NCI-H510A (cell line): Measurements from ENCODE around the gene BLACAT1.

Experiments
- DNase-seq: peaks from one replicate; lab custom pipeline; 2025; lab: John Stamatoyannopoulos, UW

BLACAT1 gene

GRCh38 chr1:205454903-205455335 is 926 bp downstream of the BLACAT1 start:
- DNase-seq = no peak

DNA sequence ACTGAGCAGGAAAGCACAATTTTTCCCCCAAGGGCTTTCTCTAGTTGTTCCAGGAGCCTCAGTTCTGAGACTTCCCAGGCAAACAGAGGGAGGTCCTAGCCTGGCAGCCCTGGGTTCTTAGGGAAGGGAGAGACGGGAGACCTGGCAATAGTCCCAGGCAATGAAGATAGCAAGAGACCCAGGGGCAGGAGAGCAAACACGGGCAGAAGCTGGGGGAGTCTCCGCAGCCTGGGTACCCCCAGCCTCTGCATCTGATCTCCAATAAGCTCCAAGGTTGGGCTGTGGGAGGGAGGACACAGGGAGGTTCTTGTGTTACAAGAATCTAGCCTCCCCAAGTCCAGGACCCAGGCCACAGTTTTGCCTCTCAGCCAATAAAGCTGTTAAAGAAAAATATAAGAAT is 2.4 kb downstream of the BLACAT1 start:
- DNase-seq = no peak

GRCh38 chr1:205452933-205453332 is 2.9 kb downstream of the BLACAT1 start:
- no peak for DNase-seq

- DNase-seq = no peak
These were observed 3.5 kb downstream of the BLACAT1 start for GRCh38 chr1:205452364-205452763.

DNA sequence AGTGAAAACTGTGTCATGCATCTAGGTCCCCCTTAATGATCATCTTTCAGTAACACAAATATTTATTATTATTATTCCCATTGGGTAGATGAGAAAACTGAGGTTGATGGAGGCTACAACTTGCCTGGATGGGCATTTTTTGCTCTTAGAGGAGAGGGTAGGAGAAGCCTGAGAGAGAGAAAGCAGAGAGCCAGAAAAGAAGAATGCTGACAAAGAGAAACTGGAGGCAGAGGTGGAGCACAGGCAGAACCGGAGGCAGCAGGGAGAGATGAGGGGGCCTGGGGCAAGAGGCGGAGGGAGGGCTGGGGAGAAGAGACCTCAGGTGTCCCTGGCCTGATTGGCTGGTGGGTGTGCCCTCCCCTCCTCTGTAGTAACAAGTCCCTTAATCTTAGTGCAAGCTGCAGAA is 4.1 kb downstream of the BLACAT1 start:
- DNase-seq = no peak

- no peak for DNase-seq
These were observed 4.6 kb downstream of the BLACAT1 start for GRCh38 chr1:205451202-205451601.

- peak; percentile 48 for DNase-seq
These were observed 5.4 kb downstream of the BLACAT1 start for GRCh38 chr1:205450448-205450847.

DNA sequence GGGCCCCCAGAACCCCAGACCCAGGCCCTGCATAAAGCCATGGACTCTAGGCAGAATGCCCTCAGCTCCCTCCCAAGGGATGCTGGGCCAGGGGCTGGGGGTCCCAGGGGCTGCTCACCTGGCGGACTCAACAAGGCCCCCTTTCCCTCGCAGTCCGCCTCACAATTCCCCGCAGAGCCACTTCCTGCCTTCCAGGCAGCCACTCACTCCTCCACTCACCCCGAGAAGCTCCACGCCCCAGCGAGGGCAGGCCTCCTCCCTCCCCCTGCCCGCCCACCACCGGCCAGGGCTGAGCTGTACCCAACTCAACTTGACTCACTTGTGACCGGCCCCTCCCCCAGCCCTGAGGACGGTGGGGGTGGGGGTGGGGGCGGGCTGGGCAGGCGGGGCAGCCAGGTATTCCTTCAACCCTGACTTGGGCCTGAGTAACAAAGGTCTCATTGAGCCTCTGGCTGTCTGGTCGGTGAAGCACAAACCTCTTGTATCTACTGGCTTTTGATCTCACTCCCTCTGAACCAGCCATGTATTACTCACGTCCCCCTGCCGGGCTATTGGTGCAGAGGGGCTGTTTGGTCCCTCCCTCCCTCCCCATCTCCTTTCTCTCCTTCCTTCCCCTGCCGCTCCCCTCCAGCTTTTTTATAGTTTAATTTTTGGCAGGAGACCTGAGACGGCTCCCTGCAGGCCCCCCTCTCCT is 5.9 kb downstream of the BLACAT1 start:
- peak; percentile 90 for DNase-seq

GRCh38 chr1:205449254-205449749 is 6.5 kb downstream of the BLACAT1 start:
- DNase-seq = no peak

- no peak for DNase-seq
These were observed 7.1 kb downstream of the BLACAT1 start for GRCh38 chr1:205448540-205449253.

DNA sequence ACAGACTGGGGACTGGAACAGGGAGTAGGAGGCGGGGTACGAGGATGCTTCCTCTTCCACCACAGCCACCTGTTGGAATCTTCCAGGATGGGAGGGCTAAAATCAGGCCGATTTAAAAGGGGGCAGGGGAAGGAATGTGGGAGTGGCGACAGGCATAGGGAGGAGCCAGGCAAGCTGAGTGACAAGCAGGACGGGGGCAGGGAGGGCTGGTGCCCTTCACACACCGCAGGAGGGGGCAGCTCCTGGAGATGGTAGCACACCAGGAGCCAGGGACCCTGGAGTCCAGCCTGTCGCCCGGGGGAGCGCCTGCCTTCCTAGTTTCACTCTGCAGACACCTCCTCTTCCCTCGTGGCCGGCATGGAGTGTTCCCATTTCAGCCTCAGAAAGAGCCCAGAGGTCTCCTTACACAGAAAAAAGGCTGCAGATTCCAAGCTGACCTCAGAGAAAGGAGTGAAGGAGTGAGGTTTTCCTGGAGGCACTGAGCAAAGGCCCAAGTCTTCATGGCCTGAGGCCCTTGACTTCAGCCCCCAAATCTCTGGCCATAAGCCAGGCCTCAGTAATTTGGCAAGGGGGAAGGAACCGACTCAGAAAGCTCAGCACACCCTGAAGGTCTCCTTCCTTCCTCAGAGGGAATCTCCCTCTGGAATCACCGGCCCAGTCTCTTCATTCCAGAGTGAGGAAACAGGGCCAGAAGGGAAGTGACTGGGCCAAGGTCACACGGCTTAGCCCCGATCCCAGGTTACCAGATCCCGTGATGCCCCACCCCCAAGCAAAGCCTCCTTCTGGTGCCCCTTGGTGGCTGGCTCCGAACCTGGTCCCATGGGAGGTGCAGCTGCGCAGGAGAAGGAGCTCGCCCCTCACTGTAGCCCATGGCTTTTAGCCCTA is 8.1 kb downstream of the BLACAT1 start:
- DNase-seq = no peak

GRCh38 chr1:205446828-205447227 is 9.0 kb downstream of the BLACAT1 start:
- no peak for DNase-seq

- no peak for DNase-seq
These were observed 10.3 kb downstream of the BLACAT1 start for GRCh38 chr1:205445646-205445935.

- DNase-seq = peak; percentile 35
These were observed 10.8 kb downstream of the BLACAT1 start for GRCh38 chr1:205444931-205445645.

DNA sequence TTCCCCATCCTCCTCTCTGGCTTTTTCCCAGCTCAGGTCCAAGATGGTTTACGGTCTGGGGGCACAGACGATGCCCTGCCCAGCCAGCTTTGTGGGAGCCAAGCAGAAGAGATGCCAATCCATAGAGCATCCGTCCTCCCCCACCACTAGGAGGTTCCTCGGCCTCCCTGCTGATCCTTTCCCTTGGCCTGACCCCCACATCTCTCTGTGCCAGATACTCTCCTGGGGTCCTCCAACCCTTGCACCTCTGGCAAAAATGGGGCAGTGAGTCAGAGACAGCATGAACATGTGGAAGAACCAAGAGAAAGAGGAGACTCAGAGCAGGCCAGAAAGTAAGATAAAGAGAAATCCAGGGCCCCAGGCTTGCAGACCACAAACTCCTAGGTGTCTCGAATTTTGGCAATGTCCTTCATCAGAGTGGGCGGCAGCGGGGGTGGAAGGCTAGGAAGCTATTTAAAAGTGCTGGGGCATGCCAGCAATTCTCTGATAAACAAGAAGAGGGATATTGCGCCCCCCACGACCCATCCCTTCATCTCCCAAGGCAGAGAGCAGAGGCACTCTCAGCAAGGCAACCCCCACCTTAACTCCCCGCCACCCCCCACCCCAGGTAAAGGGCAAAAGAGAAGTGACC is 11.4 kb downstream of the BLACAT1 start:
- DNase-seq = no peak

DNA sequence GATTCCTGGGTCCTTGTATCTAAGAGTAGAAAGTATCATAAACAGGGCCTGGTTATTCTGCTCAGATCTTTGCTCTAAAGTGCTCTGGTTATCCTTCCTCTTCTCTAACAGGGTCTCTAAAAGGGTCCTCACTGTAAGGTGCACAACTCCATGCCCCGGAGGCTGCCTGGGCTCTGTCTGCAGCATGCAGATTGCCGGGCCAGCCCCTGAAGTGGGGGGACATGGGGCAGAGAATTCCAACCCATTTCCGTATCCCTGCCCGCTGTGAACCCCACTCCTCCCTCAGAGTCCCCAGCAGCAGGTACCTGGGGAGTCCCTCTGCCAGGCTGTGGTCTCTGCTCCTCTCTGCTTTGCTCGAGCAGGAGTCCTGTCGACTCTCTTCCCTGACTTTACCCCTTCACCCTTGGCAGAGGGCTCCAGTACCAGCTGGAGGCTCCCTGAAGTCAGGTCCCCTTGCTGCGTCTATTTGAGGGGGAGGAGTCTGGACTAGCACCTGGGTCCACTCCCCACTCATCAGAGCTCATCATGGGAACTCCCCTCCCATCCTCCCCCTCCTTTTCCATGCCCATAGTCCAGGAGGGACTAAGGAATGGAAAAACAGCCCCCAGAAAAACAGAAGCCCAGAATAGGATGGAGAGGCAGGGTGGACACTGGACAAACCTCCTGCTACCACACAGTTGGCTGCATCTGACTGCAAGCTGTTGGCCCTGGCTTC is 12.1 kb downstream of the BLACAT1 start:
- DNase-seq = peak; percentile 31

- DNase-seq = peak; percentile 70
These were observed 13.7 kb downstream of the BLACAT1 start for GRCh38 chr1:205442051-205442725.

DNA sequence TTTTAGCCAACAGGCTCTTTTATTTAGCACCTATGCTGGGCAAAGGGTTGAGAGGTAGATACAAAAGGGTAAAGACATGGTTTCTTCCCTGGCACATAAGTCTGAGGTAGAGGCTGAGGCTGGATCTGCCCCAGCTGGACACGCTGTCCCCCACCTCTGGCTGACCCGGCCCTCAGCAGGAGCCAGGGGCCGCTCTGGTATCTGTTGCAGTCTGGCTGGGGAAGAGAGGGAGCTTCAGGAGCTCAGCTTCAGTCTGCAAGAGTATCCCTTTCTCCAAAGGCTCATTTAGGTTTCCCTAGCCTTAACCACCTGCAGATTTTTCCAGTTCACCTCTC is 14.2 kb downstream of the BLACAT1 start:
- no peak for DNase-seq

DNA sequence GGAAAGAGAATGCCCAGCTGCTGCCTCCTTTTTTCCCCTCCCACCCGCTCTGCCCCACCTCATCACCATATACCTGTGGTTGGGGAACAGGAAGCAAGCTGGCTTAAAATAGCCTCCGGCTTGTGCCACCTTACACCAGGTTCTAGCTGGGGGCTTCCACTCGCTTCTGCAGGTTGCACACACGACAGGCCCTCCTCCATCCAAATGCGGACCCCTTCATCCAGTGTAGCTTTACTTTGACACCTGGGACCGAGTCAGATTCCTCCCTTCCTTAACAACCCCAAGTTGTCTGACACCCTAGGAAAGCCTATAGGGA is 14.6 kb downstream of the BLACAT1 start:
- no peak for DNase-seq

GRCh38 chr1:205440476-205441317 is 15.1 kb downstream of the BLACAT1 start:
- peak; percentile 95 for DNase-seq
